ENCODE data around the gene SOHLH1.

The SOHLH1 gene

DNA sequence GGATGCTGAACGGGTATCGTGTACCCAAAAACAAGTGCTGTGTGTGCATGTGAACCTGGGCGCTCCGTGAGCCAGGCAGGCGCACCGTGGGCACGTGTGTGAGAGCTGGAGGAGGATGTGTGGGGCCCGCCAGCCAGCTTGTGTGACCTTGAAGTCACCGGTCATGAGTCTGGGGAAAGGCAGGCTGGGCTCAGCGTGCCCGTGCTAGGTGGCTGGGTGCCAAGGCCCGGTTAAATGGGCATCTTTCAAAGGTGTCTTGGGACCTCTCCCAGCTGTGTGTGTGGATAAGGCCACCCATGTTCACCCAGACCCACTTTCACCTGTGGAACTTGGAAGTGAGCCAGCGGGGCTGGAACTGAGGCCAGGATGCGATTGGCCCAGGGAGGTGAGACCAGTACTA is 6.1 kb upstream of the SOHLH1 start:
- Histone ChIP-seq H3K4me3 (ENCODE audit: low read depth in 1 of 5, low read length in 5 of 5) (no peak overlapping the region), H3K9ac (ENCODE audit: low read length in 5 of 5) (no peak overlapping the region), H3K4me1 (ENCODE audit: control insufficient read depth in 5 of 5, insufficient read depth in 5 of 5, low read length in 5 of 5) (peaks cover 0 to 10% (median 8%) of the 10 kb centered on the region in 5 donors), H3K36me3 (ENCODE audit: control insufficient read depth in 5 of 5, insufficient read depth in 5 of 5, low read length in 5 of 5) (no peaks in the 10 kb centered on the region), H3K27me3 (ENCODE audit: control insufficient read depth in 5 of 5, insufficient read depth in 4 of 5, low read length in 5 of 5) (peaks cover 22 to 57% (median 46%) of the 10 kb centered on the region in 5 donors), H3K27ac (ENCODE audit: low read depth, low read length) (no peak overlapping the region), H3K9me3 (ENCODE audit: control insufficient read depth in 5 of 5, low read length in 5 of 5) (no peaks in the 10 kb centered on the region)

- Histone ChIP-seq H3K27me3 (ENCODE audit: control insufficient read depth in 5 of 5, insufficient read depth in 4 of 5, low read length in 5 of 5) (peaks cover 22 to 61% (median 47%) of the 10 kb centered on the region in 5 donors), H3K9ac (ENCODE audit: low read length in 5 of 5) (no peak overlapping the region), H3K36me3 (ENCODE audit: control insufficient read depth in 5 of 5, insufficient read depth in 5 of 5, low read length in 5 of 5) (no peaks in the 10 kb centered on the region), H3K9me3 (ENCODE audit: control insufficient read depth in 5 of 5, low read length in 5 of 5) (no peaks in the 10 kb centered on the region), H3K4me1 (ENCODE audit: control insufficient read depth in 5 of 5, insufficient read depth in 5 of 5, low read length in 5 of 5) (peaks cover 0 to 11% (median 8%) of the 10 kb centered on the region in 5 donors), H3K4me3 (ENCODE audit: low read depth in 1 of 5, low read length in 5 of 5) (no peak overlapping the region), H3K27ac (ENCODE audit: low read depth, low read length) (no peak overlapping the region)
Observed at GRCh38 chr9:135704483-135704882, 5.2 kb upstream of the SOHLH1 start.

GRCh38 chr9:135703726-135704125 is 4.4 kb upstream of the SOHLH1 start:
- Histone ChIP-seq H3K4me3 (ENCODE audit: low read depth in 1 of 5, low read length in 5 of 5) (no peak overlapping the region), H3K27ac (ENCODE audit: low read depth, low read length) (no peak overlapping the region), H3K4me1 (ENCODE audit: control insufficient read depth in 5 of 5, insufficient read depth in 5 of 5, low read length in 5 of 5) (peaks cover 0 to 11% (median 8%) of the 10 kb centered on the region in 5 donors), H3K36me3 (ENCODE audit: control insufficient read depth in 5 of 5, insufficient read depth in 5 of 5, low read length in 5 of 5) (no peaks in the 10 kb centered on the region), H3K9me3 (ENCODE audit: control insufficient read depth in 5 of 5, low read length in 5 of 5) (no peaks in the 10 kb centered on the region), H3K9ac (ENCODE audit: low read length in 5 of 5) (no peak overlapping the region), H3K27me3 (ENCODE audit: control insufficient read depth in 5 of 5, insufficient read depth in 4 of 5, low read length in 5 of 5) (peaks cover 22 to 61% (median 47%) of the 10 kb centered on the region in 5 donors)

DNA sequence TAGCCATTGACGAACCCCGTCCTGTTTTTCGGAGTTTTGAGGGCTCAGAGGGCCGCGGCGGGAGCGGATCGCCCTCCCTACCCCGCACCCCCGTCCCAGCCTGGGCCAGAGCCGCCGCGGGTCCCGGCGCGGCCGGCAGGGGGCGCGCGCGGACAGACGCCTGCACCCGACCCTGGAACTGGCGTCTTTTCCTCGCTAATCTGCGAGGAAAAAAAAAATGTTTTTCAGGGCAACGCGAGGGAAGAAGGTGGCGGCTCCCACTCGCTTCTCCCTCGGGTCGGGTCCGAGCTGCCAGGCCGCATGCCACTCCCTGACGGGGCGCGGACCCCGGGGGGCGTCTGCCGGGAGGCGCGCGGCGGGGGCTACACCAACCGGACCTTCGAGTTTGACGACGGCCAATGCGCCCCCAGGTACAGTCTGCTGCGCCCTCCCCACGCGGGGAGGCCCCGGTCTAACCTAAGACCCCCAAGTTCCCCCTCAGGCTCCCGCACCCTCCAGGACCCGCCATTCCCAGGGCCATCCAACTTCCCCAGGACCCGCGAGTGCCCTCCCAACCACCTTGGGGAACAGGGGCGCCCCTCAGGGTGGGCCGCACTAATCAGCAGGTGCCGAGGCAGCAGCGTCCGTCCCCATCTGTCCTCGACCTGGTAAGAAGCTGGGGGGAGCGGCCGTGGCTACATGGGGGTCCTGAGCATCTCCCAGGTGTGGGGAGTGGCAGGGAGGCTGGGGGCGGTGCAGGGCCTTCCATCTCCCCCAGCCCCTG is 2.9 kb upstream of the SOHLH1 start, which contains the start of gene KCNT1:
KCNT1 (plus strand) TSS at position 227 of the 763 bp plus-strand sequence; CDS start at position 301, 74 bp downstream.
- Histone ChIP-seq H3K4me3 (ENCODE audit: low read depth in 1 of 5, low read length in 5 of 5) (no peak within 1 kb of the TSS), H3K9me3 (ENCODE audit: control insufficient read depth in 5 of 5, low read length in 5 of 5) (no peaks in the 10 kb centered on the region), H3K36me3 (ENCODE audit: control insufficient read depth in 5 of 5, insufficient read depth in 5 of 5, low read length in 5 of 5) (no peaks in the 10 kb centered on the region), H3K9ac (ENCODE audit: low read length in 5 of 5) (no peak within 1 kb of the TSS), H3K4me1 (ENCODE audit: control insufficient read depth in 5 of 5, insufficient read depth in 5 of 5, low read length in 5 of 5) (peaks cover 0 to 11% (median 8%) of the 10 kb centered on the region in 5 donors), H3K27ac (ENCODE audit: low read depth, low read length) (no peak within 1 kb of the TSS), H3K27me3 (ENCODE audit: control insufficient read depth in 5 of 5, insufficient read depth in 4 of 5, low read length in 5 of 5) (peaks cover 22 to 53% (median 40%) of the 10 kb centered on the region in 5 donors)

DNA sequence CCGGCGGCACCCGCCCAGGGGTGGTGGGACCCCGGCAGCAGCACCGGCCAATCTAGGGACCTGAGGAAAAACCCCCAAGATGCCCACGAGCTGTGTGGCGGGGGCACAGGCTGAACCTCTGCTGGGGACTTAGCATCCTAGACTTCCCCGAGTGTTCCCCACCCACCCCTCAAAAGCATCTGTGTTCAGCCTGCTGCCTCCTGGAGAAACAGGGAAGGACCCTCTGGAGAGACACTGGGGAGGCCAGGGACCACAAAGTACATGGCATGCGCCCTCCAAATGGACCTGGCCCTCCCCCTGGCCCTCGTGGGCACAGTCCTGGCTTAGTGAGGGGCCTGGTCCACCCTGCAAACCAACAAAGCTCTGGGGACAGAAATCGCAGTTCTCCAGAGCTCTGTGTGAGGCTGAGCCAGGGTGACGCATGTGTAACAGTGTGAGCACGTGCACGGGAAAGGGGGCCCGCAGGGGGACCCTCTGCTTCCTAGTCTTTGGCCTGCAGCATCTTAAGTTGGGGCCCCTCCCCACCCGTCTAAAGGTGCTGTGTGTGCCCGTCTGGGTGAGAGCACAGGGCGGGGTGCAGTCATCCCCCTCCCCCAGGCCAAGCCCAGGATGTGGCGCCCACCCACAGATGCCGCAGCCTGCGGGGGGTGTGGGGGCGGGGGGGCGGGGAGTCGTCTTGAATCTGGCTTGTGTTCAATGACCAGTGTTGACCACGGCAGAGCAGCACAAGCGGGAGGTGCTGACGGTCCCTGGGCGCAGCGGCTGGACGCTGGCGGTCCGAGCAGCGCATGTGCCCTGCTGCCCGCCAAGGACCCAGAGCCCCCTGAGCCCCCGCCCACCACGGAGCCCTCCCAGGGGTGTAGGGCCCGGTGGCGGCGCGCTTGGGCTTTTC is 2.0 kb upstream of the SOHLH1 start:
- no peak overlapping the region for H3K9ac ChIP-seq (ENCODE audit: low read length in 5 of 5)
- H3K27ac ChIP-seq (ENCODE audit: low read depth, low read length), result no peak overlapping the region
- H3K27me3 ChIP-seq (ENCODE audit: control insufficient read depth in 5 of 5, insufficient read depth in 4 of 5, low read length in 5 of 5), result peaks cover 24 to 48% (median 33%) of the 10 kb centered on the region in 5 donors
- H3K9me3 ChIP-seq (ENCODE audit: control insufficient read depth in 5 of 5, low read length in 5 of 5), result no peaks in the 10 kb centered on the region
- H3K36me3 ChIP-seq (ENCODE audit: control insufficient read depth in 5 of 5, insufficient read depth in 5 of 5, low read length in 5 of 5), result no peaks in the 10 kb centered on the region
- no peak overlapping the region for H3K4me3 ChIP-seq (ENCODE audit: low read depth in 1 of 5, low read length in 5 of 5)
- peaks cover 0 to 11% (median 8%) of the 10 kb centered on the region in 5 donors for H3K4me1 ChIP-seq (ENCODE audit: control insufficient read depth in 5 of 5, insufficient read depth in 5 of 5, low read length in 5 of 5)

DNA sequence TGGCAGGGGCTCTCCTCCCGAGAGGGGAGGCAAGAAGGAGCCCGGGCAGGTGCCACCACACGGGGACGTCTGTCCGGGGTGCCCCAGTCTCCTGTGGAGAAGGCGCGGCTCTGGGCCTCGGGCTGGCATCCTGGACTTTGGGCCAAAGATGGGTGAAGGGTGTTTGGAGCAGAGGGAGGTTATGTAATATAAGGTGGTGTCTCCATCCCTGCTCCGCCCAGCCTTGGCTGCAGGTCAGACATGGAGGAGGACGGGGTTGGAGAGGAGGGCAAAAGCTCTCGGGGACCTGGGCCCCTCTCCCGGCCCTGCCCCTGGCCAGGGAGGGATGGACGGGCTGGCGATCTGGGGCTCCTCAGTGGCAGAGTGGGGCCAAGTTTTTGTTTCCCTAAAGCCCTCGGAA is 1.2 kb upstream of the SOHLH1 start:
- H3K36me3 ChIP-seq (ENCODE audit: control insufficient read depth in 5 of 5, insufficient read depth in 5 of 5, low read length in 5 of 5), result no peaks in the 10 kb centered on the region
- H3K4me1 ChIP-seq (ENCODE audit: control insufficient read depth in 5 of 5, insufficient read depth in 5 of 5, low read length in 5 of 5), result peaks cover 0 to 11% (median 8%) of the 10 kb centered on the region in 5 donors
- no peak overlapping the region for H3K27ac ChIP-seq (ENCODE audit: low read depth, low read length)
- no peak overlapping the region for H3K4me3 ChIP-seq (ENCODE audit: low read depth in 1 of 5, low read length in 5 of 5)
- peaks cover 24 to 42% (median 31%) of the 10 kb centered on the region in 5 donors for H3K27me3 ChIP-seq (ENCODE audit: control insufficient read depth in 5 of 5, insufficient read depth in 4 of 5, low read length in 5 of 5)
- H3K9me3 ChIP-seq (ENCODE audit: control insufficient read depth in 5 of 5, low read length in 5 of 5), result no peaks in the 10 kb centered on the region
- H3K9ac ChIP-seq (ENCODE audit: low read length in 5 of 5), result no peak overlapping the region

- Histone ChIP-seq H3K9ac (ENCODE audit: low read length in 5 of 5) (no peak overlapping the region), H3K27me3 (ENCODE audit: control insufficient read depth in 5 of 5, insufficient read depth in 4 of 5, low read length in 5 of 5) (peaks cover 10 to 25% (median 20%) of the 10 kb centered on the region in 5 donors), H3K36me3 (ENCODE audit: control insufficient read depth in 5 of 5, insufficient read depth in 5 of 5, low read length in 5 of 5) (no peaks in the 10 kb centered on the region)
Observed at GRCh38 chr9:135698767-135699166, 514 bp downstream of the SOHLH1 start.

DNA sequence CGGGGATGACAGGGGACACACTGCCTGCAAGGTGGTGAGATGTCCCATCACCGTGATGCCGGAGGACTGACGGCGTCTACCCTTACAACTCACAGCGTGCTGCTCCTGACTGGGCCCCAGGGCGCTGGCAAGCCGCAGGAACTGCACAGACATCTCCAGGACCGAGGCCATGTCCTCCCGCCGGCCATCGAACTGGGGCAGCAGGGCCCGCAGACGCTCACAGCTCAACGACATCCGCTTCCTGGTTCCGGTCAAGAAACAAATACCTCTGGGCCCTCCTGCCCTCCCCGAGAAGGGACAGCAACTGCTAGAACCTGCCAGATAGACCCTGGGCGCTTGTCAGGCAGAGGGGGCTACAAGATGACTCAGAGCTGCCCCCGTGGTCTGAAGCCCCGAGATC is 1.0 kb downstream of the SOHLH1 start:
- Histone ChIP-seq H3K4me1 (ENCODE audit: control insufficient read depth in 5 of 5, insufficient read depth in 5 of 5, low read length in 5 of 5) (peaks cover 0 to 11% (median 8%) of the 10 kb centered on the region in 5 donors), H3K27ac (ENCODE audit: low read depth, low read length) (no peak overlapping the region), H3K4me3 (ENCODE audit: low read depth in 1 of 5, low read length in 5 of 5) (no peak overlapping the region), H3K9me3 (ENCODE audit: control insufficient read depth in 5 of 5, low read length in 5 of 5) (no peaks in the 10 kb centered on the region), H3K27me3 (ENCODE audit: control insufficient read depth in 5 of 5, insufficient read depth in 4 of 5, low read length in 5 of 5) (peaks cover 5 to 20% (median 18%) of the 10 kb centered on the region in 5 donors), H3K9ac (ENCODE audit: low read length in 5 of 5) (no peak overlapping the region), H3K36me3 (ENCODE audit: control insufficient read depth in 5 of 5, insufficient read depth in 5 of 5, low read length in 5 of 5) (no peaks in the 10 kb centered on the region)

More at GRCh38 chr9:135698767-135699166, 514 bp downstream of the SOHLH1 start:
- Histone ChIP-seq H3K4me1 (ENCODE audit: control insufficient read depth in 5 of 5, insufficient read depth in 5 of 5, low read length in 5 of 5) (peaks cover 0 to 11% (median 8%) of the 10 kb centered on the region in 5 donors), H3K4me3 (ENCODE audit: low read depth in 1 of 5, low read length in 5 of 5) (no peak overlapping the region), H3K9me3 (ENCODE audit: control insufficient read depth in 5 of 5, low read length in 5 of 5) (no peaks in the 10 kb centered on the region), H3K27ac (ENCODE audit: low read depth, low read length) (no peak overlapping the region)

GRCh38 chr9:135697226-135697625 is 2.1 kb downstream of the SOHLH1 start:
- peaks cover 3 to 19% (median 15%) of the 10 kb centered on the region in 5 donors for H3K27me3 ChIP-seq (ENCODE audit: control insufficient read depth in 5 of 5, insufficient read depth in 4 of 5, low read length in 5 of 5)
- no peaks in the 10 kb centered on the region for H3K9me3 ChIP-seq (ENCODE audit: control insufficient read depth in 5 of 5, low read length in 5 of 5)
- no peak overlapping the region for H3K4me3 ChIP-seq (ENCODE audit: low read depth in 1 of 5, low read length in 5 of 5)
- H3K36me3 ChIP-seq (ENCODE audit: control insufficient read depth in 5 of 5, insufficient read depth in 5 of 5, low read length in 5 of 5), result no peaks in the 10 kb centered on the region
- H3K27ac ChIP-seq (ENCODE audit: low read depth, low read length), result no peak overlapping the region
- peaks cover 0 to 9% (median 6%) of the 10 kb centered on the region in 5 donors for H3K4me1 ChIP-seq (ENCODE audit: control insufficient read depth in 5 of 5, insufficient read depth in 5 of 5, low read length in 5 of 5)
- H3K9ac ChIP-seq (ENCODE audit: low read length in 5 of 5), result no peak overlapping the region

All from subcutaneous abdominal adipose tissue (tissue), 5 donors.